Measurements from ENCODE around the gene CDH23.

CDH23 gene

DNA sequence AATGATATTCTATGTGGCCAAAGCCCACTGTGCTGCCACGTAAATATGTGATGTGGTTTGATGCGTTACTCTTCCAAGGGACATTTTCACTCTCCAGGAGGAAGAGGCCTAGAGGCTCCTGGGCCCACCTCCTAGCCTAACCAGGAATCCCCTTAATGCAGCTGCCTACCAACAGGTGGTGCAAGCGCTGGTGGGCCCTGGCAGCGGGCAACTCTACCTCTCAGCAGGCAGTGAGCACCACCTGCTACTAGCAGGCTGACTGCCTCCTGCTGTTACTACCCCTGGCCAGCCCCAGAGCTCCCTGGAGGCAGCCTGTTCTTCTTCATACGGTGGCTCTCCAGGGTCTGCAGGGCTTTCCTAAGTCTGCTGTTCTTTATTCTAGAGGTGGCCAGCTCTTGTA is 62.8 kb downstream of the CDH23 start:
- H3K27ac ChIP-seq, result no peak overlapping the region
- TF ChIP-seq, protein P1, sequence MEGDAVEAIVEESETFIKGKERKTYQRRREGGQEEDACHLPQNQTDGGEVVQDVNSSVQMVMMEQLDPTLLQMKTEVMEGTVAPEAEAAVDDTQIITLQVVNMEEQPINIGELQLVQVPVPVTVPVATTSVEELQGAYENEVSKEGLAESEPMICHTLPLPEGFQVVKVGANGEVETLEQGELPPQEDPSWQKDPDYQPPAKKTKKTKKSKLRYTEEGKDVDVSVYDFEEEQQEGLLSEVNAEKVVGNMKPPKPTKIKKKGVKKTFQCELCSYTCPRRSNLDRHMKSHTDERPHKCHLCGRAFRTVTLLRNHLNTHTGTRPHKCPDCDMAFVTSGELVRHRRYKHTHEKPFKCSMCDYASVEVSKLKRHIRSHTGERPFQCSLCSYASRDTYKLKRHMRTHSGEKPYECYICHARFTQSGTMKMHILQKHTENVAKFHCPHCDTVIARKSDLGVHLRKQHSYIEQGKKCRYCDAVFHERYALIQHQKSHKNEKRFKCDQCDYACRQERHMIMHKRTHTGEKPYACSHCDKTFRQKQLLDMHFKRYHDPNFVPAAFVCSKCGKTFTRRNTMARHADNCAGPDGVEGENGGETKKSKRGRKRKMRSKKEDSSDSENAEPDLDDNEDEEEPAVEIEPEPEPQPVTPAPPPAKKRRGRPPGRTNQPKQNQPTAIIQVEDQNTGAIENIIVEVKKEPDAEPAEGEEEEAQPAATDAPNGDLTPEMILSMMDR (conservative IDR thresholded peaks at IDR 0.05; ENCODE audit: low read depth, low read length), result no peak
- H3K36me3 ChIP-seq (ENCODE audit: insufficient read depth), result no peaks in the 10 kb centered on the region
- peaks cover 72% of the 10 kb centered on the region for H3K27me3 ChIP-seq (ENCODE audit: insufficient read depth, low read depth)
- no peak overlapping the region for H3K9ac ChIP-seq
- no peaks in the 10 kb centered on the region for H3K79me2 ChIP-seq (ENCODE audit: insufficient read depth, low read depth)
- H3K4me1 ChIP-seq (ENCODE audit: low read depth, poor library complexity, severe bottlenecking), result no peaks in the 10 kb centered on the region
- no peaks in the 10 kb centered on the region for H4K20me1 ChIP-seq (ENCODE audit: insufficient read depth)
- no peak overlapping the region for H3K4me2 ChIP-seq
- H3K4me3 ChIP-seq (IDR thresholded peaks at IDR 0.05; ENCODE audit: insufficient read depth, low read depth, low read length), result no peak overlapping the region
- no peak overlapping the region for H2AFZ ChIP-seq (ENCODE audit: low read depth)

DNA sequence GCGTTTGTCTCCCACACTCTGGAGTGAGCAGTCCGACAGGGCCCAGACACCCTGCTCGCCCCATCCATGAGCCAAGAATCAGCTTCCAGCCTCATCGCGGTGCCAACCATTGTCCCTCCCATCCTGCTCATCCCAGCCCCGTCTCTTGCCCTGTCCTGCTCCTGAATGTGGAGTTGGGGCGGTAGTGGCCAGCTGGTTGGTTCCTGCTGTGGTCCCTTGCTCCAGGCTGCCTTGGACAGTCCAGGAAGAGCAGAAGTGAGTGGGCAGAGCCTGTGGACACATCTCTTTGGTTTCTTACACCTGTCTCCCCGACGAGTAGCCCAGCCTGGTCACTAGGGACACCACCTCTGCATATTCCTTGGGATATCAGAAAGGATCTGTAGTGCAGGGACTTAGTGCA is 63.9 kb downstream of the CDH23 start:
- no peak overlapping the region for H3K4me2 ChIP-seq
- no peaks in the 10 kb centered on the region for H3K4me1 ChIP-seq (ENCODE audit: low read depth, poor library complexity, severe bottlenecking)
- TF ChIP-seq, protein P1 (conservative IDR thresholded peaks at IDR 0.05; ENCODE audit: low read depth, low read length), result no peak
- peaks cover 63% of the 10 kb centered on the region for H3K27me3 ChIP-seq (ENCODE audit: insufficient read depth, low read depth)
- no peak overlapping the region for H3K9ac ChIP-seq
- no peaks in the 10 kb centered on the region for H4K20me1 ChIP-seq (ENCODE audit: insufficient read depth)
- H3K79me2 ChIP-seq (ENCODE audit: insufficient read depth, low read depth), result no peaks in the 10 kb centered on the region
- H3K36me3 ChIP-seq (ENCODE audit: insufficient read depth), result no peaks in the 10 kb centered on the region
- H2AFZ ChIP-seq (ENCODE audit: low read depth), result no peak overlapping the region
- H3K27ac ChIP-seq, result no peak overlapping the region
- H3K4me3 ChIP-seq (IDR thresholded peaks at IDR 0.05; ENCODE audit: insufficient read depth, low read depth, low read length), result no peak overlapping the region

DNA sequence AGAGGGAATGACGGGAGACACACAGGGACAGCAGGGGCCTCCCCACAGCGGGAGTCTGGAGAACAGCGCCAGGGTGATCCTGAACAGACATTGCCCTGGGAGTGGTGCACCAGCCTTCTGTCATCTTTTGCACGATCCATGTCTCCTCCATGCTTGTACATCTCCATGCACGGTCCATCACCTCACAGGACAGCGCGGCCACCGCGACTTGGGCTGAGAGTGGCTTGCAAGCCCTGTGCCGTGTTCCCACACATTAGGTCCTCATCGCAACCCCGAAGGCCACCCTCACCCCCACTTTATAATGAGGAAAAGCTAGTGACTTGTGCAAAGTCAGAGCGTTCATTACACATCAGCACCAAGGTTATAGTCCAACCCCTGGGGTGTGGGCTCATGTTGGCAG is 64.7 kb downstream of the CDH23 start:
- H3K27me3 ChIP-seq (ENCODE audit: insufficient read depth, low read depth), result peaks cover 61% of the 10 kb centered on the region

DNA sequence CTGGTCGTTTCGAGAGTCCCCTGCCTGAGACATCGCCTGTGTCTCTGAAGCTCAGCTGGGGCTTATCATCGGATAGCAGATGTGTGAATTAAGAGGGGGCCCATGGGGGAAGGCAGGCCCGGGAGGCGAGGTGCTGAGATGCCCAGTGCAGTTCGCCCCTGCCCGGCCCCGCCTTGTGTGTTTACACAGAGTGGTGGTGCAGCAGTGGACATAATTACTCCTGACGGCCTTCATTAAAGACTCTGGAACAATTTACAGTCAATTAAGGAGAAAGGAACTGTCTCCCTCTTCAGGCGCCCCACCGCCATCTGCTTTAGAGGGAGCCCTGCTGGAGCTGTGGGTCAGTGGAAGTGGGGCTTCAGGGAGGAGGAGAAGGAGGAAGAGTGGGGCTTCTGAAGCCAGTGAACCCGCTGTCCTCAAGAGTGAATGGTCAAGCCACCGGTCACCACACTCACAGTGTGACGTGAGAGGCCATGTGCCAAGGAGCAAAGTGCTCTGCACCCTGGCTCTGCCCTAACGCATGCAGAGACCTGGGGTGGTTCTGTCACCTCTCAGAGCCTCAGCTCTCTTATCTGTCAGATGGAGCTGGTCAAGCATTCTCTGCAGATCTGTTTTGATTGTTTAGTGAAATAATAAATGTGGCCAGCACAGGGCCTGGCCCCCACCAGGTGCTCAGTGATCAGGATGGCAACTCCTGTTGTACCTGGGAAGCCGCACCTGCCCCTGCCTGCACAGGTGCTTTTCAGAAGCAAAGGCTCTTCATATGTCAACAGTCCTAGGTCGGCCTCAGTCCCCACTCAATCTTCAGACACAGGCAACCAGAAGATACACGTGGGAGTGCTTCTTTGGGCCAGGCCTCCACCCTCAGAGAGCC is 65.6 kb downstream of the CDH23 start:
- H3K27ac ChIP-seq, result no peak overlapping the region

More for the DNA sequence above, 64.7 kb downstream of the CDH23 start:
- TF ChIP-seq, protein P1 (conservative IDR thresholded peaks at IDR 0.05; ENCODE audit: low read depth, low read length), result no peak
- Histone ChIP-seq H3K4me1 (ENCODE audit: low read depth, poor library complexity, severe bottlenecking) (no peaks in the 10 kb centered on the region), H3K79me2 (ENCODE audit: insufficient read depth, low read depth) (no peaks in the 10 kb centered on the region), H3K4me2 (no peak overlapping the region), H2AFZ (ENCODE audit: low read depth) (no peak overlapping the region), H3K36me3 (ENCODE audit: insufficient read depth) (no peaks in the 10 kb centered on the region), H3K4me3 (IDR thresholded peaks at IDR 0.05; ENCODE audit: insufficient read depth, low read depth, low read length) (no peak overlapping the region), H3K27ac (no peak overlapping the region), H4K20me1 (ENCODE audit: insufficient read depth) (no peaks in the 10 kb centered on the region), H3K9ac (no peak overlapping the region)

More for the DNA sequence above, 65.6 kb downstream of the CDH23 start:
- H3K4me1 ChIP-seq (ENCODE audit: low read depth, poor library complexity, severe bottlenecking), result no peaks in the 10 kb centered on the region
- H3K9ac ChIP-seq, result no peak overlapping the region
- no peak overlapping the region for H3K4me3 ChIP-seq (IDR thresholded peaks at IDR 0.05; ENCODE audit: insufficient read depth, low read depth, low read length)
- TF ChIP-seq, protein P1 (conservative IDR thresholded peaks at IDR 0.05; ENCODE audit: low read depth, low read length), result no peak
- peaks cover 55% of the 10 kb centered on the region for H3K27me3 ChIP-seq (ENCODE audit: insufficient read depth, low read depth)
- no peaks in the 10 kb centered on the region for H3K79me2 ChIP-seq (ENCODE audit: insufficient read depth, low read depth)
- no peak overlapping the region for H2AFZ ChIP-seq (ENCODE audit: low read depth)
- H4K20me1 ChIP-seq (ENCODE audit: insufficient read depth), result no peaks in the 10 kb centered on the region
- no peak overlapping the region for H3K4me2 ChIP-seq
- H3K36me3 ChIP-seq (ENCODE audit: insufficient read depth), result no peaks in the 10 kb centered on the region
